NOMO-1 treated with DMSO at 0.1 percent for 48 hours (cell line): ENCODE results near the gene SAMD14.
A peak's percentile ranks its signal among the peaks of the same experiment; 100 is the strongest.

Source experiments
- DNase-seq: peaks from one replicate; lab custom pipeline; 2025; ENCODE audit not compliant: unreplicated experiment; lab: John Stamatoyannopoulos, UW

SAMD14 gene

GRCh38 chr17:50165466-50165865 lies 35.5 kb upstream of the SAMD14 start:
- no peak for DNase-seq

DNA sequence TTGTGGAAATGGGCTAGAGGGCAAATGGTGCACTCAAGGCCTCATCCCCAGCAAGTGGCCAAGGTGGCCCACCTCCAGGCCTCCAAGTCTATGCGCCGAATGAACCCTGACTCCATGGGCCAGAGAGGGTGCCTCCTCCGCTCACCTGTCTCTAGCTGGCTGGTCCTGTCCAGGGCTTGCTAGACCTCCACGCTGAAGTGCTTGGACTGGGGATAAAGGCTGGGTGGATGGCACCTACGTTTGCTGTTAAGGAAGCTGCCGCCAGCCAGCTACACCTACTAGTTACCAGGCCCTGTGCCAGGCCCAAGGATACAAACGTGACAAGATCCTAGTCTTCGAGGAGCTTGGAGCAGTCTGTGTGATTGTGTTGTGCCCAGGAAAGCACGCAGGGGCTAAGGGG lies 35.1 kb upstream of the SAMD14 start:
- DNase-seq = no peak

- no peak for DNase-seq
These were observed 34.7 kb upstream of the SAMD14 start for GRCh38 chr17:50164697-50164988.

DNA sequence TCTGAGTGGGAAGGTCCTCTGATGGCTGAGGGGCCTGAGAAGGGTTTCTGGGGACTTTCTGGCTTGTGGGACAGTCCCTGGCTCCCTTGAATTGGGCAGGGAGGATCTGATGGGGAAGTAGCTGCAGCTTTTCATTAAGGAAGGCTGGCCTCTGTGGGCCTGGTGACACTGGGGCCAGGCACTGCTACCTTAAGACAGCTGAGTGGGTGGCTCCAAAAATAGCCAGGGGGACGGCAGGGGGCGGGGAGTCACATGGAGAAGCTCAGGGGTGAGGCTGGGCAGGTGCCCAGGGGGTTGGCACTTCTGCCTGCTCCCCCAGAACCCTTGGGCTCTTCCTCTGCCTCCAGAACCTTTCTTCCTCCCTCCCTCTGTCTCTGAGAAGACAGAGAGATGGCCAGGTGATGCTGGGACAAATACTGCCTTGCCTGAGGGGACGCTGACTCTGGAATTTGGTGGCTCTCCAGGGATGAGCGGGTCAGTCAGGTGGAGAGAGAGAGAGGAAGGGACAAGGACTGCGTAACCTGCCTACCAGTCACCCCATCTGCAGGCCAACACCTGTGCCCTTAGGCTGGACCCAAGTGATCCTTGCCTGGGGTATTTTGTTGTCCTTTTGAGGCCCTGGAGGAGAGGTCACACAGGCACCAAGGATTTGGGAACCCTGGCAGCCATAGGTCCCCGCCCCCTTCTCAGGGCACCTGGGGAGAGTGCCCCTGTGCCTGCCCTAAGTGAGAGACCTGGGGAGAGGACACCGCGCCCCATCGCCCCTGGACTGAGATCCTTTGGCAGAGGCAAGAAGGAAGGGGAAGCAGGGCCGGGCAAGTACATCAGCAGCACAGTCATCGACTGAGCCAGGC lies 34.1 kb upstream of the SAMD14 start:
- DNase-seq = no peak

GRCh38 chr17:50162466-50163254 lies 32.7 kb upstream of the SAMD14 start:
- DNase-seq = no peak

- no peak for DNase-seq
These were observed 31.9 kb upstream of the SAMD14 start for GRCh38 chr17:50161911-50162288.

DNA sequence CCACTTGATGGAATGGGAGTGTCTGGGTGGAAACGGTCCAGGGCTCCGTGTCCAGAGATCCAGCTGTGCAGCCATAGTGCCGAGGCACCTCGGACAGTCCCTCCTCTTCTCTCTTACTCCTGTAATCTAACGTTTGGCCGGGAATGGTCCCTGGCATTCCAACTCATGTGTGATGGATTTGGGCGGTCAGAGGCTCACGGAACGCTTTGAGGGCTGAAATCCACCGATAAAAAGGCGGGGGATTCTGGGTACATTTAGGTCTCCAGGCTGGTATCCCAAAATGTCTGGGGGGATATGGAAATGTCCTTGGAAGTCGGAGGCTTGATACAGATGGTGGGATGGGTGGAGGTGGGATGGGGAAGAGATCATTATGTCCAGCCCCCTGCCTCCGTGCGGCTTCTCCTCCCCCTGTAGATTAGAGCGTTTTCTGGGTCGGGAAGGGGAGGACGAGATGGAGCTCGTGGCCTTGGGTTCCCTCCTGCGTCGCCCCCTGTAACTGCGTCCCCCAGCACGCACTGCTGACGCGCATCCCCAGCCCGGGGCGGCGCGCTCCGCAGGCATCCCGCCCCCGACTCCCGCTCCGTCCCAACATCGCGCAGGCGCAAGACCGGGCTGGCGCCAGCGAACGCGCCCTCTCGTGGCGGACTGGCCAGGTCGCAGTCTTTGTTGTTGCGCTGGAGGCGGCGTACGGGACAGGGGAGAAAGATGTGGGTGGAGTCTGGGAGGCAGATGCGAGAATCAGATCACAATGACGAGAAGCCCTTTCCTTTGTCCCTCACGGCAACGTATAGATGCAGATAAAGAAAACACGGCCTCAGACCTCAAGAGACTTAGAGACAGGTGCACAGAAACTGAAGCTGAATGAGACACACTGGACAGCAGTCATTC lies 31.3 kb upstream of the SAMD14 start:
- peak; percentile 84 for DNase-seq

- no peak for DNase-seq
These were observed 27.9 kb upstream of the SAMD14 start for GRCh38 chr17:50157891-50158290.

DNA sequence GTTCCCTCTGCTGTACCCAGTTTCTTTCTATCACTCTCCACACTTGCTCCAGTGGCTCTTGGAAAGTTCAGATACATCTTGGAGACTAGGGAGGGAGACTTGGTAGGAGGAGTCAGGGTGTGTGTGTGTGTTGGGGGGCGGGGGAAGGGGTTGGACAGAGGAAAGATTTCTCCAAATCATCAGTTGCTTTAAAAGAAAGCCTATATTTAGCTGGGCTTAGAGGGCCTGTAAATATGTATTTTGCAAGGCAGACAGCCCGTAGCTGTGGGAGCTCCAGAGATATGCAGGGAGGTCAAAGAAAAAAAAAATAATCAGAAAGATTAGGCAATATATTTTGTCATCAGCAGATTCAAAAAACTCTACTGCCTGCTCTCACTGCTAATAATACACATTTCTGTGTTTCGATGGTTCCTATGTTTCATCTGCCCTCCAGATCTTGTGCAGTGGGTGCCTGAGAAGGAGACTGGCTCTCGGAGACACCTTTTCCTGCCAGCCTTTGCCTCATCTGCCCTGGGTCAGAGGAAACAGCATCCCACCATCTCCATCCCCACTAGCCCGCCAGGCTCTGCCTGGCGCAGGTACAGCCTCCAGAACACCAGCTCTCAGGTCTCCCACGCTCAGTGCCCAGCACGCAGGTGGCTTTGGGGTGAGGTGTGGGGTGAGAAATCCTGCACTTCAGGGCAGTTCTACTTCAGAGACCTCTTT lies 25.3 kb upstream of the SAMD14 start:
- DNase-seq = peak; percentile 18

DNA sequence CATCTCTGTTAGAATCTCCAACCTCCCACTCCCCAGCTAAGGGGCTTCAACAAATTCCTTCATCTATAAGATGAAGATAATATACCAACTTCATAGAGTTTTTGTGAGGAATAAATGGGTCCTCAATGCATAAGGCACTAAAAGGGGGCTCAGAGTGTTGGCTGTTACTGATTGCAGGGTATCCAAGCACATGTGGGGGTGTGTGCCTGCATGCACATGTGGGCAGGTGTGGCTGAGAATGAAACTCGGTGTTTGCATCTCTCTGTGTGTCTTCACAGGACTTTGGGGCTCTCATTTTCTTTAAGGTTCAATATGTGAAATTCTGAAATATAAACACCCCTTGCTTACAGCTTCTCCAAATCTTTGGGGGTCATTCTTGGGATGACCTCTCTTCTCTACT lies 24.6 kb upstream of the SAMD14 start:
- no peak for DNase-seq

DNA sequence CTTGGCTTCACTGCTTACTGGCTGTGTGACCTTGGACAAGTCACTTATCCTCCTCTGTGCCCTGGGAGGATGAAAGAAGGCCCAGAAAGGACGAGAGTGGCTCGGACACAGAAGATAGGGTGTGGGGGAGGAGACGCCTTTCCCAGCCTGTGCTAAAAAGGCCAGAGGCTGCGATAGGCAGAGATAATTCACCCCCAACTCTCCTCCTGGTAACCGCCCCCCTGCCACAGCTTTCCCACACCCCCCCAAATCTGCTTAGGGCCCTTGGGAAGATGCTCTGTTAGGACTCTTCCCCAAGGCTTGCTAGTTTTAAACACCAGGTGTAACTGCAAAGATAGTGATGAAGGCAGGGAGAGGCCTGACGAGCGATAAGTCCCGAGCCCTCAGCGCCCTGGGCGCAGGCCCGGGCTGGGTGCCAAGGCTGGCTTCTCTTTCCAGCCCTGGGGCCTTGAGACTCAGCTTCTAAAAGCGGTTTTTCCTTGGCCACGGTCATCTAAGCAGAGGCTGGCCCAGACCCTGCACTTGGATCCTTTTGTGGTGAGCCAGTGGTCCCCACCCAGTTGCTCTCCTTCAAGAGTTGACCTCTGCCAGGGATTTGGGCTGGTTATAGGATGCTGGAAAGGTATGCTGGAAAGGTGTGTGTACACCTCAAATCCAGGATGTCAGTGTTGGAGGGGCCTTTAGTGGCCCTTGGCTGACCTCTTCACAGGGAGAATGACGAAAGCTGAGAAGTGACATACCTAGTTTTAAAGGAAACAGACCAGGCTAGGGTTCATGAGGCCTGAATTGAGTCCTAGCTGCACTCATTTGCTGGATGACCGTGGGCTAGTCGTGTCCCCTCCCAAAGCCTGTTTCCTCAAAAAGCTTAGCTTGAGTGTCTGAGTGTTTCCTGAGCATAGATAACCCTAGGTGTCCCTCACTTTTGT lies 24.0 kb upstream of the SAMD14 start:
- no peak for DNase-seq

- DNase-seq = no peak
These were observed 22.8 kb upstream of the SAMD14 start for GRCh38 chr17:50152736-50153135.

DNA sequence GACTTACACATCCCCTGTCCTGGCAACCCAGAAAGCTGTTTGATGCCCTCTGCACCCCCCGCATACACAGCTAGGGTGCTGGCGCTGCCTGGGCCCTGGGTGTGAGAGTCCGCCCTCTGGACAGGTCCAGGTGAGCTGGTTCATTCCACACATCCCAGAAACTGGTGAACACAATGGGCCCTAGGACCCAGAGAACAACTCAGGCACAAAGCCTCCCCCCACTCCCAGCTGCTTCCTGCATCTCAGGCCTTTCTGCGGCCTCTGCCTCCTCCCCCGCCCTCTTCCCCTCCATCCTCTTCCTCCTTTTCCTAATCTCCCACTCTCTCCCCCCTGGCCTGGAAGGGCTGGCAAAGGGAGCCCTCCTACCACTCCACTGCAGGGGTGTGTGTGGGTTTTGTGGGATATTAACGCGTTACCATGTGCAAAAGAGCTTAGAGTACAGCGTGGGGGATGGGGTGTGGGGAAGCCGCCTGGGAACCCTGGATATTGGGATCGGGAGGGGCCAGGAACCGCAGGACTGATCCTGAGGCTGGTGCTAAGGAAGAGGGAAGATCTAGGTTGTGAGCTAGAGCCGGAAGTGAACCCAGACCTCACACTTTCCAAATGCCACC lies 22.1 kb upstream of the SAMD14 start:
- DNase-seq = peak; percentile 67

GRCh38 chr17:50151041-50151936 lies 21.3 kb upstream of the SAMD14 start:
- DNase-seq = peak; percentile 91

DNA sequence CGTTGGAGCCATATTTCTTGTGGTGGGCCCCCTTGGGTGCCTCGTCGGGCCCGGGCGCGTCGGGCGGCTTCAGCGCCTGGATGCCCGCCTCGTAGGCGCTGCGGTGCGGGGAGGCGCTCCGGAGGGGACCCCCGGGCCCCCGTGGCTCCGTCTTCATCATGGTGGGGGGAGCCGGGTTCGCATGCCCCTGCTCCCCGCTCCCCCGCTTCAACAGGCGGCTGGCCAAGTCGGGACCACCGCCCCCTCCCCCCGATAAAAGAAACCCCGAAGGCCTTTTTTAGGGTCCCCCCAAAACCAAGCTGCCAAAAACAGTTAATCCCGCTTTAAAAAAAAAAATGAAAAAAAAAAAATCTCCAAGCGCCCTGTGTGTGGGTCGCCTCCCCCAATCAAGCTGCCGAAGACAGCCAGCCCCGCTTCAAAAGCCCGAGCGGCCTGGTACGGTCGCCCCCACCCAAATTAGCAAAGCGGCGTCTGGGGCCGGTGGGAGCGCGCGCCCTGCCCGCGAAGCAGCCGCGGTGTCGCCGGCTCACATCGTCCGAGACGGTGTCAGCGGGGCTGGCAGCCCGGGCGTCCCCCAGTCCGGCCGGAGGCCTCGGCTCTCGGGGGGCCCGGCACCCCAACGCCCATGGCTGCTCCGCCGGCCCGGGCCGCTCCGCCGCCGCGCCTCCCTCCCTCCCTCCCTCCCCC lies 20.5 kb upstream of the SAMD14 start, which contains the start of gene PPP1R9B:
TSS of gene PPP1R9B (minus strand) at position 324 of the 687 bp plus-strand sequence. CDS start at position 160, 164 bp downstream.
- DNase-seq = no peak

DNA sequence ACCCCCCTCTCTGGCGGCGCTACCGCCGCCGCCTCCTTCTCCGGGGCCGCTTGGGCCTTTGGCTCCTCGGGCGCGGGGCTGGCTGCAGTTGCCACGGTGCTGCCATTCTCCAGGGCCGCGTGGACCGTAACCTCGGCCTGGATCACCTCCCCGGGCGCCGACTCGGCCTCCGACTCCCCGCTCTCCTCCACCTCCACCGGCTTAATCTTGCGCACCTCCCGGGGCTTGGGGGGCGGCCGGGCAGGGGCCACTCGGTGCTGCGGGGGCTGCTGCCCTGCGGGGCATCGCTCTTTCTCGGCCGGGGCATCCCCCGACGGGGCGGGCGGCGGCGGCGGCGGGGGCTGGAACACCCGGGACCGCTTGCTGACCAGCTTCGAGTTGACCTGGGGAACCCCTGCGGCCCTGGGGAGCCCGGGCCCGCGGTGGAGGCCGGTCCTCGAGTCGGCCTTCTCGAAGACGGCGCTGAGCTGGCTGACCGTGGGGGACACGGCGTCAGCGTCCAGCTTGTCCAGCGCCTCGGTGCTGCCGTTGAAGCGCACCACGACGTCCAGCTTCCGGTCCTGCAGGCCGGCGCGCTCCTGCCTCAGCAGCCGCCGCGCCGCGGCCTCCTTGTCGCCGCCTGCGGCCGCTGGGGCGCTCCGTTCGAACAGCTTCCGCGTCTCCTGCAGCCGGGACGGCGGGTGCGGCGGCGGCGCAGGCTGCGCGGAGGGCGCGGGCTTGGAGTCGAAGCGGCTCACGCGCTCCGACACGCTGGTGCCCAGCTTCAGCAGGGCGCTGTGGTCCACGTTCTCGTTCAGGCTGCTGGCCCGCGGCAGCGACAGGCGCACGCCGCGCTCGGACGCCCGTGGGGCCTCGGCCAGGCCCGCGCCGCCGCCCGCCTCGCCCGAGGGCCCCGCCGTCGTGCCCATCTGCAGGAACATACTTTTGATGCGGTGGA lies 19.7 kb upstream of the SAMD14 start:
- DNase-seq = peak; percentile 37

DNA sequence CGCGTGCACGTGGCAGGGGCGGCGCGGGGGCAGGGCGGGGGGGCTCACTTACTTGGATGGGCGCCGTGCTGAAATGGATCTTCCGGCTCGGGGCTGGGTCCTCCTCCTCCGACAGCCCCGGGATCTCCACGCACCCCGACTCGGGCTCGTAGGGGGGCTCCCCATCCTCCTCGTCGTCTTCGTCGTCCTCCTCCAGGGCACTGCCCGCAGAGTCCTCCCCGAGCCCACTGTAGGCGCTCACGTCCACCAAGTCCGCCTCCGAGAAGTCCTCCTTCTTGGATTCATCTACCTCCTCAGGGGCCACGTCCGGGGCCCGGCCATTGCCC lies 19.1 kb upstream of the SAMD14 start:
- no peak for DNase-seq
